ENCODE results near the gene ADRB1.

DNA sequence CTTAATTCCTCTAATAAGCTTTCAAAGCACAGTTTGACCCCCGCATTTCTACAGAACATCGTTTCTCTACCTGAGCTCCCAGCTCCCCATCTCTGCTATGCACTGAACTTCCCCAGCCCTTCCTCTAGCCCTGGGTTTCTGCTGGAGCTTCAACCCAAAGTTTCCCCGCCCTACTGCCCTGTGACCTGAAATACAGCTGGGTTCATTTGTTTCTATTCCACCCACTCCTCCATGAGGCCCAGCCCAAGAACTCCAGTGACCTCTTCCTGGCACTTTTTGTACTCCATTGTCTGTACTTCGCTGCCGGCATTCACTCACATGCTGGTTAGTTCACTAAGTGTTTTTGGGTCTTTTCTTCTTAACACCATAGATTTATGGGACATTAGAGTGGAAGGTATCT lies 35.8 kb downstream of the ADRB1 start:
- TF ChIP-seq CTCF (IDR thresholded peaks at IDR 0.05 in 4 of 5, conservative IDR thresholded peaks at IDR 0.05 in 1 of 5): no peak
- no peak for TF ChIP-seq POLR2A (IDR thresholded peaks at IDR 0.05)

Measured in gastrocnemius medialis (tissue), 4 donors.